GM11168 (cell line): ENCODE measurements around the gene SEMA3C.

Source experiments
- in situ Hi-C: fragments of 300-500 bp; cut with MboI; formaldehyde crosslinking; loops from one replicate; pipeline ENCODE4 v1.12.0; 2022; ENCODE audit warnings: low sequenced_read_pairs; ENCODE audit not compliant: unreplicated experiment

Gene SEMA3C

DNA sequence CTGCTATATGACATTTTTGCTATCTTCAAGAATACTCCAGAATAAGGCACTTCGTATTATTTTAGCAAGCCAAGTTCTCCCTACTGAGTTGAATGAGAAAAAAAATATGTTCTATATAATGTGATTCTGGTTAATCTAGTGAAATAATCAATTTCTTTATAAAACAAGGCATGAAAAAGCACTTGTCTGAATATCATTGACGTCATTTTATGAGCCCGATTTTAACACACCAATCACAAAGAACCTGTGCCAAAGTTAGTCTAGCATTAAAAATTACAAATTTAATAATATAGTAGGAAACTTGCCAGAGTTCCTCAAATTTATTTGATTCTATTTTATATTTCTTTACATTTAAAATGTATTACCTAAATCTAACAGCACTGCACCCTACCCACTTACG lies 155.1 kb downstream of the SEMA3C start:
- in situ Hi-C loops, result no loop called here

DNA sequence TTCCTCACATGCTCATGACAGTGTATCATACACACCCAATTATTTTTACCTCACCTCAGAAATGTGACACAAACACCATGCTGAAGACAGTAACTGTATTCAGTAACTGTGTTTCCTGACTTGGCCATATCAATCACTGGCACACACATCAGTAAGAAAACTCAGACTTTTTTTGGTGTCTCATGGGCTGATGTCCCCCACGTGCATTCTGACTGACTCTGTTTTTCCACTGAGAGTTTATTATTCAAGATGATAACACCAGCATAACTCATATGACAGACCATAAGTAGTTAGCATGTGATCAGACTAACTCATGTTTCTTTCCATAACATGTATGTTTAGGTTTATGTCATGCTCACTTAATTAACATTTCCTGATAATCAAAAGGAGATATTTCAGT lies 155.6 kb downstream of the SEMA3C start:
- in situ Hi-C loops, result no loop called here

DNA sequence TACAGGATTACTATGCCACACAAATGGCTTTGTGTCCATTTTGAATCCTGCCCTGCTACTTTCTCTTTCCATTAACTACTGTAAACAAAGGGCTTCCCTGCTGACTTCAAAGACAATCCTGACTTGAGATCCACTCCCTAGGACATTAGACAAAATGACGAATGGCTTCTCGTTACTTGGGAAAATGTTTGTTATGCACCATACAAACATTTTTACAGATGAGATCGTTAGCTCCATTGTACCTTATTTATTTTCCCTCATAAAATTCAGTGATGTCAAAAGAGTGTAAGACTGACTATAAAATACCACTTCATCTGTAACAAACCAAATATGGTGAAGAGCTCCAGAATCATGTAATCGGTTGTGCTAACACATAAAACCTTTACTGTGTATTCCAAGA lies 158.6 kb downstream of the SEMA3C start:
- in situ Hi-C loops, result no loop called here

DNA sequence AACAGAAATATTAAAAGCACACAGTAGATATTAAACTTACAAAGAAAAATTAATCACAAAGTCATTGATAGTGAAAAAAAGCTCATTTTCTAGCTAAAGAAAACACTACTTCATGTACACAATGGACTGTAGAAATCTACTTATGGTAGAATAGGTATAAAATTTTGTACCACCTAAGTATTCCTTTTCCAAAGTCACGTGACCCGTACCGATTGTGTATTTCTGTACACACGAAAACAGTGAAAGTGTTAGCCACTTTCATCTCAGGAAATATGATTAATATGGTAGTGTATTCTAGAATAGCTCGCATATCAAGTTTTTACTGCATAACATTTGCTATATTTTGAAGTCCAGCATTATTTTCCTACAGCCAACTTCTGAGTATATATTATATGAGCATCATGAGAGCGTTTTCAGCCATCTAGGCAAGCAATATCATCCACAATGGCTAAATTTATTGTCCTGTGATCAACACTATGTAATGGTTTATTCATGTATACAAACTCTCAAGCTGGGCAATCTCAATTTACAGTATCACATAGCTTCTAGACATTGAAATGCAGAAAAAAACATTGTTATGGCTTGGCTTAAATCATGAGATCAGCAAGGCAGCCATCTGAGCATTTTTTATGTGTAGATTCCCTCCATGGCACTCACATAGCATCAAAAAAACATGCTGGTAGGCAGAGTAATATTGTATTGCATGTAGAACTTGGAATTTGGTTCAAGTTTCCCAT lies 165.7 kb downstream of the SEMA3C start:
- in situ Hi-C loops, result no loop called here

DNA sequence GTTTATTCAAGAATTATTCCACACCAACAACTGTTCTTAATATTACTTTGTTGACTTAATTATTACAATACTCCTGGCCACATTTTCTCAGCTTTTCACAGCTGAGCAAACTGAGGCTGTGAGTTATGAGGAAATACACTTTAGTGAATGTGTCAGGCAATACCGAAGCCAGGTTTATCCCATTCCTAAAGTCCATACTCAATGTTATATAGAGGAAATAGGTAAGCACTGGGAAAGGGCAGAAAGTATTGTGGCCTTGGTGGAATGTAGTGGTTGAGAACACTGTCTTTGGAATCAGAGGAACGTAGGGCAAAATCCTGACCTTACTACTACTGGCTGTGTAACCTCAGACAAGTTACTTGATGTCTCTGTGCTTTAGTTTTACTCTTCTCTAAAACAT lies 169.6 kb downstream of the SEMA3C start:
- in situ Hi-C loops, result no loop called here

DNA sequence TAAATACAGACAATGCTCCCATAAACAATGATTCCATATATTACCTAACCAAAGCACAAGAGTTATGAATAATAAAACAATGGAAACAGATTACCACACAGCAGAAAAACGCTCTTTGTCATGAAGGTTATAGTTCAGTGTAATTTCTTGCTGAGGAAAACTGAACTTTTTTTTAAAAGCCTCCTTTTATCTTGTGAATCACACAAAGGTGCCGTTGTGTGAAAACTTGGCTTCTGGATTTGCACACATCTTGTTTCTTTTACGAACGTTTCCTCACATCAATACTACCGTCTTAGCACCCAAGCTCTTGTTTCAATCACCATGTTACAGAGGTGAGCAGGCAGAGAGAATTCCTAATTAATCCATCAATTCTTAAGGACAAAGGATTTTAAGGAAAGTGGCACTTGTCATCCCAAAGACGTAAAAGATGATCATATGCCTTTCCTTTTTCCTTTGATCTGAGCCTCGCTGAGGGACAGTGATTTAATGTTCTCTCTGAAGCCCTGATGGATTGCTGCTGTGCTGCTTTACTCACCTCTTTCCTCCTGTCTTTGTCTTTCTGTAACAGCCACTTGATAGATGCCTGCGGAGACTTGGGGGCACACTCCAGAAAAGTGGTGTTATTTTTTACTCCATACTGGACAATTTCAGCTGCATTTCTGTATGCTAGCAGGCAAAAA lies 170.3 kb downstream of the SEMA3C start:
- in situ Hi-C loops, result no loop called here

DNA sequence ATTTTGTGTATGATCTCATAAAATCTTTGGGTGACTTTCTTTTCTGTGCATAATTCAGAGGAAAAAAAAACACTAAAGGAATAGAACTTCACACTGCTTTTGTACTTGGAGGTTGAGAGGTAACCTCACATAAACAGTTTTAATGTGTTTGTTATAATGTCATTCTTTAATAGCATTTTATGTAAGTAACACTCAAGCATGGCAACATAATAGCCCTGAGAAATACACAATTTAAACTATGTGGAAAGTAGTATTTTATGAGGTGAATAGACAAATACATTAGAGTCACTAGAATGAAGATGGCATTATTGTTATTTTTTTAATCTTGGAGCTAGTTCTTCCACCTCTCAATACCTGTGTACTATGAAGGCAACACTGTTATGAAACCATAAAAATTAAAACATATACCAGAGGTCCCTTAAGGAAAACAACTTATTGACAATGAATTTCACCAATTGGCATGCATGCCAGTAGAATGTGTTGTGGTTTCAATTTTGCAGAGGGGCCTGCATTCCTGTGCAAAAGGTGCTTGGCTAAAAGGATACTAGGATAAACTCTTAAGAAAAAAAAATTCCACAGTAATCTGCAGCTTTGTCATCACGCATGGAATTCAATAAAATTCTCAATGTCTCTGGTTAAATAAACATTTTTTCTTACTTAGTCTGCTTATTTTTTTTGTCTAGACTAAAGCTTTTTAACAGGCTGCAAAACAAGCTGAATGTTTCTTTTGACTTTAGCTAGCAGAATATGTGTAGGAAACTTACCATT lies 177.9 kb downstream of the SEMA3C start:
- in situ Hi-C loops, result no loop called here

DNA sequence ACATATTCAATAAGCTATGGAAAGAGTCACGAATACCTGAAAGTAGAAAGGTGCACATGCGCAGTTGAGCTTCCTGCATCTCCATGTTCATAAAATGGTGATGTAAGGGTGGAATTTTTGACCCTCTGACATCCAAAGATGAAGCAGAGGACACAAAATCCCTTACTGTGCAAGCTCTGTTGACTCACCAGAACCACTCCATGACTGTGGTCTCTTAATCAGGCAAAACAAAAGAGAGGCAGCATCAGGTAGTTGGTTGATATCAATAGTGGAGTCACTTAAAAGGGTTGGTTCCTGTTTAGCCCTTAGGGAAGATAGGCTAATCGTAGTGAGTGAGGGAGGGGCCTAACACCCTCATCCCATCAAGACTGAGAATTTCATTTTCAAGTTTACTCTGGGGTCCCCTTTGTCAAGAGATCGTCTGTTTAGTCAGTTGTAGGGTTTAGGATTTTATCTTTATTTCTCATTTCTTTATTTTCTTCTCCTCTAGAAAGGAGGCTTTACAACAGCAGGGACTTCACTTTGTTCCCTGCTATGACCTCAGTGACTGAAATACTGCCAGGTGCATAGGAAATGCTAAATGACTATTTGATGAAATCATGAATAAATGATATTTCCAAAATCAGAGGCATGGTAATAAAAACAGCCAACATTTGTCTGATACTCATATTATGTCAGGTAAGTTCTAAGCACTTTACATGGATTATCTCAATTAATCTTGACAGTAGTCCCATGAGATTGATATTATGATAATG lies 182.3 kb downstream of the SEMA3C start:
- in situ Hi-C loops, result no loop called here

DNA sequence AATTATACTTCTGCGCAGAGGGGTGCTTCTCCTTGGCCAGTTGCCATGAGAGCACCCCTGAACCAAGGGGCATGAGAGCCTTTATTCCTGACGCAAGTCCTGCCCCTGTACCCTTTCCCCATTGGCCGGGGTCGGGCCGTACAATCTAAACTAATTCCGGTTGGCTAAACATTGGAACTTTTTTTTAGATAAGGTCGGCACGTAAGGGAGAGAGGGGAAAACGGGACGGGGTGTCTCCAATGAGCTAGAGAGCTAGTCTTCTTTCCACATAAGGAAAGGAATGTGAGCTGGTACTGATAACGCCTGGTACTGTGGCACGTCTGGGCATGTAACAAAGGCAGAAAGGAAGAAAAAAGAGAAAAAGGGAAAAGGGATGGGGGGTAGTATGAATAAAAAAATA lies 183.5 kb downstream of the SEMA3C start:
- in situ Hi-C loops, result no loop called here

DNA sequence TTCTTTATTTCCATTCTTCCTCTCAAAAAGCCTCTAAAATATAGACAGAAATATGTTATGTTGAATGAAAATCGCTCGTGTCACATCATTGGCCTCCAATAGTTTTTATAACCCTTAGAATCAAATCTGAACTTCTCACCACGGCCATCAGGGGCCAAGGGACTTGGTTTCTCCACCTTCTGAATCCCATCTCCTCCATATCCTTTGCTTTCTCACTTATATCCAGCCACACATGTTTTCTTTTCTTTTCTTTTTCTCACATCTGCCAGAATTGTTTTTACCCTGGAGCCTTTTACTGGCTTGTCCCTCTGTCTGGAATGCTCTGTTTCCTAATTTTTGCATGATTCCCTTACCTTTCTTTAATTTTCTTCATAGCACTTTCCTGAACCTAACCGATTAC lies 184.8 kb downstream of the SEMA3C start:
- in situ Hi-C loops, result no loop called here

DNA sequence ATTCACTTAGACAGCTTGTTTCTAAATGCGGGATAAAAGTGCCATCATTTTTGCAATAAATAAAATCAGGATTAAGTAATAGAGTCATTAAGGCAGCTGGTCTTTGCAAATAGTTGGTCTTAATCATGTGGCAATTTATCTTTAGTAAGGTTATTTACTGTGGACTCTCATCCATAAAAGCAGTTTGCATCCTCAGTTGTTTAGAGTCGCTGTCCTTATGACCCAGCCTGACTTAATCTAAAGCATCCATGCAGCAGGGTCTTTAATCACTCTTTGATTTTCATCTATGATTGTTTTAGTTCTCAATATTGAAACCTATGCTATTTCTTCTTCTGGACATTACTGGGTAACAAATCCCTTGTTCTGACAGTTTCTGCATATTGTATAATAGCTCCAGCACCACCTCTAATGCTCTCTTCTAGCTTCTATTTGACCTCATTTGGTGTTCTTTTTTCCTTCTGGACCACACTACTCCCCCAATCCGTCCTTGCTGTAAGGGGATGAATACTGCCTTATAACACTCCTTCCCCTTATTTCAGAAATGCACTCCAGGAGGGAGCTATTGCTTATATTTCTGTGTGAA lies 185.4 kb downstream of the SEMA3C start:
- in situ Hi-C loops, result no loop called here

DNA sequence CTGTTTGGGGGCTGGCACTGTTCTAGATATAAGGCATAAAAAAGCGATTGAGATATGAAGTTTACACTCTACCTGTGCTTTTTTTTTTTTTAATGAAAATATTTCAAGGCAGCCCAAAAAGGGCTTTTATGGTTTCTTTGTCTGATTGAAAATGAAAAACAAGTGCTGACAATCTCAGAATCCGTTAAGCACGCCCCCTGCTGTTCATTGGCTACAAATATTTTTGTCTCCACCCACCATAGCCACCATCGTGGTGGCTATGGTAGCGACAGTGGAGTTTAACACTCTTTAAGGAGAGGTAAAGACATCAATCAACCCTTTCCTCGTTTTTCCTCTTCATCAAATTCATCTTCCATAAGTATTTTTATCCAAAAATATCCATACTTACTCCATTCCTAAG lies 186.2 kb downstream of the SEMA3C start:
- in situ Hi-C loops, result no loop called here

DNA sequence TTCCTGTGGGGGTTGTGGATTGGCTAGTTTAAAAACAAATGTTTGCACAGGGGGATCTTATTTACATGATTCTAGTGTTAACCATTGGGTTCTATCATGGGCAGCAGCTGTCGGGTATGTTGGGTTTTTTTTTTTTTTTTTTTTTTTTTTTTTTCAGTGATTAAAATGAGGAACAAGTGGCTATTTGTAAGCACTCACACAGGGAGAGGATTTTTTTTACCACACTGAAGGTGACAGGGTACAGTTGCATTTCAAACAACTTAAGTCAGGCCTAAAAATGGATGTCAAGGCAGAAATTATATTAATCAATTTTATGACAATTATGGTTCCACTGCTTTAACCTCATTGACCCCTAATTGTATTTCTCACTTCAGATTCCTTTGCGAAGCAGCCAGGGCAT lies 187.6 kb downstream of the SEMA3C start:
- in situ Hi-C loops, result no loop called here

DNA sequence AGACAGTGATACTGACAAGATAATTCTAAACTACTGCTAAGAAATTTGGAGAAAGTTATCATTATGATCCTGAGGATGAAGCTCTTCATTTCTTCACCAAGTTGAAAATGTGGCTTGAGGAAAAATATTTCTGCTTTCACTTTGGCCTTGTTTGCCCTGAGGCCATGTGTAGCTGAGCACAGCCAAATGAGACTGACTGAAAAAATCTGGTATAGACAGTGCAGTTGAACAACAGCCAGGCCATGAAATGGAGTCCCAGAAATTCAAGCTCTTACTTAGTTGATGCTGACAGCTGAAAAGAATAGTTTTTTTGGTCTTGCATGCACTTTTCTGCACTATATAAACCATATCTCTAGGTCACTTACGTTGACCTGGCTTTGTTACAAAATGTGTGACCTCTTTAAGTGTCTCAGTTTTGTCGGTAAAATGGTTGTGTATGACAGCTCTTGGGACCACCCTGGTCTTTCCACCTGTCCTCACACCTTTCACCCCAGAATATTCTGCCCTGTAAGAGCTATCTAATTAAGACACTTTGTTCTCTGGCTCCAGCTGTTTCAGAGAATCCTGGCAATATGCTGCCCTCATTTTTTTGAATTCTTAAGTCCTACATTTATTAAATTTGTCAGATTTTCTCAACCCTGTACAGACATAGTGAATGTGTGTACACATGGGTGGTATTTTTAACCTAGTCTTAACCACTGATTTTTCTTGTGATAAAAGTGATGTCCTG lies 189.1 kb downstream of the SEMA3C start:
- in situ Hi-C loops, result no loop called here

DNA sequence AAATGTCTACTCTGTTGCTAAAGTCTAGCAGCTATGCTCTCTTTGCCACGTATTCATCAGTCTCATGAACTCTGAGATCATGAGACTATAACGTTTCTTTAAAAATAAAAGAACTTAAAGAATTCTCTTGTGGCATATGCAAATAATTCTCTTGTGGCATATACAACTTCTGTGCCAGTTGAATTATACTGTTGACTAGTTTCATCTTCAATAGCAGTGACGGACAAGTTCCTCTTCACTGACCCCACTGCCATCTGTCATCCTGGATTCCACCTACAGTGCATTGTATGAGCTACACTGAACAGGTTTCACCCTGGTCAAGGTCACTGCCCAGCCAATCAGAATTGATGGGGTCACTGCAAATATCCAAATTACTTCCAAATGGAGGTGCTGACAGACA lies 192.2 kb downstream of the SEMA3C start:
- in situ Hi-C loops, result no loop called here

DNA sequence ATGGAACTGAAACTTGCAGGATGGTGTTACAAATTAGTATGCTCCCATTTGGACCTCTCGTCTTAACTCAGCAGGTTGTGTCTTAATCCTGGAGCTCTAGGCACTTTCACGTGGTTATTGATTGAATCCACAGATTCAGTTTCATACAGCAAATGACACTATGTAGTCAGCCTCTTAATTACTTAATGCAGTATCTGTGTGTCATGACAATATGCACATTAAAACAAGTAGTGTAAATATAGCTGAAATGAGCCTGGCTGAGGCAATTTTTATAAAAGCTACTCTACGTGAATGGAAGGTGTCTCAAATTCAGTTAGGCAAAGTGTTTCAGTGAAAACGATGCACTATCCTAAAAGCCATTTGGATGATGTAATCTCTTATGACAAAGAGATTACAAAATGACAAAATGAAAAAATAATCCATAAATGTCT lies 193.7 kb downstream of the SEMA3C start:
- in situ Hi-C loops, result no loop called here

DNA sequence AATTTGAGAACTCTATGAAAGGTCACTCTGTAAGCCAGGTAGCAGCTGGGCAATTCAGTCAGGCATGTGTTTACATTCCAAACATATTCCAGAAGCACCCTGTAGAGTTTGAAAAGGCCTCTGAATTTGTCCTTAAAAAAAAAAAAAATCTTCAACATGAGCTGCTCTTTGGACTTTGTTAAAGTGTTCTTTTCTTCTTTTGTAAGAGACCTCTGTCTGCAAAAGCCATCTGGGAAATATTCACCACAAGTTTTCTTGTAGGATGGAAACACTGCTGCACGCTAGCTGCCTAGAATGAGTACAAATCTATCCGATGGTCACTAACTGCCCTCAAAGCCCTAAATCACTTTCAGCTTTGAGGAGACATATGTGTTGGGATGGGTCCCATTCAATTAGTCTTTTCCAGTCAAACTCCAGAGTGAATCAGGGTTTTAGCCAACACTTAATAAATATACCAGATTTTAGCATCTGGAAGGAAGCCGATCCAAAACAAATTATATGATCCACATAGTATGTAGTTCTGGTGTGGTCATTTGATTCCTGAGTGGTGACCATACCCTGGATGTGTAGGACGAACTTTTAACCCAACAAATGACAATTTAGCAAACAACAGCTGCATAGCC lies 194.5 kb downstream of the SEMA3C start:
- in situ Hi-C loops, result no loop called here

DNA sequence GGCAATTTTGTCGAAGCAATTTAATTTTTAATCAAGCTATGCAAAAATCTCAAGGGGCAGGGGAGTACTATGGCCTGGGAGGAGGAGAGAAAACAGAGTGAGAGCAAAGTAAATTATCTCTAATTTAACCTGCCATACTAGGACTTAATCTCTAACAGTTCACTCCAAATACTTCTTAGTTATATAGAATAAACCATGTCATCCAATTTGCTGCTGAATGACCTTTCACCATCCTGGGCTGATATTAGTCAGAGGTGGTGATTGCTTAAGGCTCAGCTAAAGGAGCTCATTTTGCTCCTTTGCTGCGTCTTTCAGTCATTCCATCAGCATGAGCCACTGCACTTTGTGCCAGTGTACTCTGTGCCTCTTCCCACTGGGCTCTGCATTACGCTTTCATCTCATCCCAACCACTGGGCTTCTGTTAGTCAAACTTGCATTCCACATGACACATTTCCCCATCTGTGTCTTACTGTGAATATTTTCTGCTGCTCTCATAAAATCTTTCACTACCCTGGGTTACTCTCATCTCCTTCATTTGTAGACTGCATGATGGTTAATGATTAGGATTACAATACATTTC lies 196.1 kb downstream of the SEMA3C start:
- in situ Hi-C loops, result no loop called here
